ENCODE measurements around the gene PDGFRB.

Gene PDGFRB

GRCh38 chr5:150126921-150127265, 28.8 kb downstream of the PDGFRB start:
- DNase-seq = no peak

GRCh38 chr5:150126199-150126920, 29.3 kb downstream of the PDGFRB start:
- no peak for DNase-seq

GRCh38 chr5:150125334-150125733, 30.3 kb downstream of the PDGFRB start:
- no peak for DNase-seq

GRCh38 chr5:150124596-150124995, 31.0 kb downstream of the PDGFRB start:
- no peak for DNase-seq

GRCh38 chr5:150124111-150124557, 31.5 kb downstream of the PDGFRB start:
- no peak for DNase-seq

GRCh38 chr5:150123542-150123941, 32.1 kb downstream of the PDGFRB start:
- no peak for DNase-seq

- DNase-seq = no peak
Observed at GRCh38 chr5:150122536-150123481, 32.8 kb downstream of the PDGFRB start.

GRCh38 chr5:150122158-150122510, 33.5 kb downstream of the PDGFRB start:
- peak; percentile 25 for DNase-seq

GRCh38 chr5:150121448-150122157, 34.0 kb downstream of the PDGFRB start:
- DNase-seq = no peak

- DNase-seq = no peak
Observed at GRCh38 chr5:150120617-150121447, 34.8 kb downstream of the PDGFRB start.

- DNase-seq = no peak
Observed at GRCh38 chr5:150120062-150120441, 35.6 kb downstream of the PDGFRB start.

GRCh38 chr5:150119421-150120061, 36.1 kb downstream of the PDGFRB start:
- no peak for DNase-seq

- DNase-seq = no peak
Observed at GRCh38 chr5:150118561-150119229, 37.0 kb downstream of the PDGFRB start.

- no peak for DNase-seq
Observed at GRCh38 chr5:150117945-150118560, 37.6 kb downstream of the PDGFRB start.

GRCh38 chr5:150116667-150117400, 38.8 kb downstream of the PDGFRB start:
- DNase-seq = peak; percentile 68

GRCh38 chr5:150114773-150115408, 40.8 kb downstream of the PDGFRB start:
- no peak for DNase-seq

- DNase-seq = no peak
Observed at GRCh38 chr5:150114102-150114641, 41.5 kb downstream of the PDGFRB start.

GRCh38 chr5:150113047-150113744, 42.4 kb downstream of the PDGFRB start:
- no peak for DNase-seq
